SK-N-SH treated with all-trans-retinoic acid at 6 μM for 48 hours (cell line): ENCODE results near the gene FGB.

ENCODE experiments used
- ARNTL ChIP-seq: fragments of 450-650 bp; formaldehyde crosslinking; IDR thresholded peaks from 2 replicates; pipeline ENCODE4 v1.5.0; 2020; ENCODE audit warnings: low read depth, mild to moderate bottlenecking, moderate library complexity, borderline replicate concordance
- BACH2 ChIP-seq: fragments of 250-450 bp; sonication (Bioruptor Pico); IDR thresholded peaks from 2 replicates; pipeline ENCODE4 v1.9.0; 2021; ENCODE audit warnings: mild to moderate bottlenecking, borderline replicate concordance
- ESRRG ChIP-seq: fragments of 250-450 bp; sonication (Bioruptor Pico); IDR thresholded peaks from 2 replicates; pipeline ENCODE4 v1.6.1; 2021; ENCODE audit warnings: mild to moderate bottlenecking
- ISL1 ChIP-seq: fragments of 250-450 bp; sonication (Bioruptor Pico); IDR thresholded peaks from 2 replicates; pipeline ENCODE4 v2.1.2; 2022; ENCODE audit warnings: mild to moderate bottlenecking, moderate library complexity
- OSR1 ChIP-seq: fragments of 250-450 bp; sonication (Bioruptor Pico); IDR thresholded peaks from 2 replicates; pipeline ENCODE4 v1.8.0; 2022; ENCODE audit warnings: moderate library complexity, mild to moderate bottlenecking, inconsistent platforms
- PPARA ChIP-seq: fragments of 250-450 bp; sonication (Bioruptor Pico); IDR thresholded peaks from 2 replicates; pipeline ENCODE4 v1.5.0; 2020; ENCODE audit warnings: mild to moderate bottlenecking, borderline replicate concordance
- RARB ChIP-seq: fragments of 250-450 bp; sonication (Bioruptor Pico); IDR thresholded peaks from 2 replicates; pipeline ENCODE4 v1.8.0; 2021; ENCODE audit warnings: mild to moderate bottlenecking, moderate library complexity
- TCF4 ChIP-seq: fragments of 250-450 bp; sonication (Bioruptor Pico); IDR thresholded peaks from 2 replicates; pipeline ENCODE4 v1.8.0; 2021; ENCODE audit warnings: mild to moderate bottlenecking, moderate library complexity, borderline replicate concordance
- TOX ChIP-seq: fragments of 250-450 bp; sonication (Bioruptor Pico); IDR thresholded peaks from 2 replicates; pipeline ENCODE4 v1.8.0; 2021; ENCODE audit warnings: mild to moderate bottlenecking, moderate library complexity, borderline replicate concordance
- ZFP3 ChIP-seq: fragments of 250-450 bp; sonication (Bioruptor Pico); IDR thresholded peaks from 2 replicates; pipeline ENCODE4 v1.5.0; 2020; ENCODE audit warnings: mild to moderate bottlenecking, moderate library complexity
- ZFP30 ChIP-seq: fragments of 450-650 bp; formaldehyde crosslinking; IDR thresholded peaks from 2 replicates; pipeline ENCODE4 v1.5.0; 2022; ENCODE audit warnings: mild to moderate bottlenecking, moderate library complexity
- TF ChIP-seq, protein P1 (sequence below): fragments of 250-450 bp; sonication (Bioruptor Pico); IDR thresholded peaks from 2 replicates; pipeline ENCODE4 v1.8.0; 2020; ENCODE audit warnings: mild to moderate bottlenecking, moderate library complexity, borderline replicate concordance
- TF ChIP-seq, protein P2 (sequence below): fragments of 250-450 bp; sonication (Bioruptor Pico); IDR thresholded peaks from 2 replicates; pipeline ENCODE4 v1.8.0; 2021; ENCODE audit warnings: low read depth, mild to moderate bottlenecking, moderate library complexity, borderline replicate concordance

DNA sequence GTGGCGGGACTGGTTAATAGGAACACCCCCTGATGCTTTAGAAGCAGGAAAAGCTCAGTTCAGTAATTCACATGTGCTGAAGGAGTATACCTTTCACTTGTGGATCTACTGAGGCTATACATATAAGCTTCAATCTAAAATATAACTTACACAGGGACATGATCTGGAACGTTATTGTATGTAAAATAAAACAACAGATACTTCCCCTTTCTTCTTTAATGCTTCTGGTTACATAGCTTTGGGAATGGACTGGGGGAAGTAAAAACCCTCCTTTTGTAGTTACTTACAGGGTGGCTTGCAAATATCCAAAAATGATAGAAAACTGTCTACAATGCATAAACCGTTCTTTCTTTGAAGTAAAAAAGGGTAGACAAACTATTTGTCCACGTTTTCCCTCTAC lies 47.8 kb downstream of the FGB start:
- no peak for TF ChIP-seq PPARA (CRISPR knock-in tag)
- no peak for TF ChIP-seq ISL1 (CRISPR knock-in tag)
- no peak for TF ChIP-seq OSR1 (CRISPR knock-in tag)
- TF ChIP-seq, protein P1, sequence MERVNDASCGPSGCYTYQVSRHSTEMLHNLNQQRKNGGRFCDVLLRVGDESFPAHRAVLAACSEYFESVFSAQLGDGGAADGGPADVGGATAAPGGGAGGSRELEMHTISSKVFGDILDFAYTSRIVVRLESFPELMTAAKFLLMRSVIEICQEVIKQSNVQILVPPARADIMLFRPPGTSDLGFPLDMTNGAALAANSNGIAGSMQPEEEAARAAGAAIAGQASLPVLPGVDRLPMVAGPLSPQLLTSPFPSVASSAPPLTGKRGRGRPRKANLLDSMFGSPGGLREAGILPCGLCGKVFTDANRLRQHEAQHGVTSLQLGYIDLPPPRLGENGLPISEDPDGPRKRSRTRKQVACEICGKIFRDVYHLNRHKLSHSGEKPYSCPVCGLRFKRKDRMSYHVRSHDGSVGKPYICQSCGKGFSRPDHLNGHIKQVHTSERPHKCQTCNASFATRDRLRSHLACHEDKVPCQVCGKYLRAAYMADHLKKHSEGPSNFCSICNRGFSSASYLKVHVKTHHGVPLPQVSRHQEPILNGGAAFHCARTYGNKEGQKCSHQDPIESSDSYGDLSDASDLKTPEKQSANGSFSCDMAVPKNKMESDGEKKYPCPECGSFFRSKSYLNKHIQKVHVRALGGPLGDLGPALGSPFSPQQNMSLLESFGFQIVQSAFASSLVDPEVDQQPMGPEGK (CRISPR knock-in tag) = no peak
- no peak for TF ChIP-seq RARB (CRISPR knock-in tag)
- TF ChIP-seq ESRRG (CRISPR knock-in tag) = no peak
- no peak for TF ChIP-seq BACH2 (CRISPR knock-in tag)
- no peak for TF ChIP-seq ARNTL (CRISPR knock-in tag)
- TF ChIP-seq ZFP3 (CRISPR knock-in tag) = no peak
- TF ChIP-seq ZFP30 (CRISPR knock-in tag) = no peak
- TF ChIP-seq, protein P2, sequence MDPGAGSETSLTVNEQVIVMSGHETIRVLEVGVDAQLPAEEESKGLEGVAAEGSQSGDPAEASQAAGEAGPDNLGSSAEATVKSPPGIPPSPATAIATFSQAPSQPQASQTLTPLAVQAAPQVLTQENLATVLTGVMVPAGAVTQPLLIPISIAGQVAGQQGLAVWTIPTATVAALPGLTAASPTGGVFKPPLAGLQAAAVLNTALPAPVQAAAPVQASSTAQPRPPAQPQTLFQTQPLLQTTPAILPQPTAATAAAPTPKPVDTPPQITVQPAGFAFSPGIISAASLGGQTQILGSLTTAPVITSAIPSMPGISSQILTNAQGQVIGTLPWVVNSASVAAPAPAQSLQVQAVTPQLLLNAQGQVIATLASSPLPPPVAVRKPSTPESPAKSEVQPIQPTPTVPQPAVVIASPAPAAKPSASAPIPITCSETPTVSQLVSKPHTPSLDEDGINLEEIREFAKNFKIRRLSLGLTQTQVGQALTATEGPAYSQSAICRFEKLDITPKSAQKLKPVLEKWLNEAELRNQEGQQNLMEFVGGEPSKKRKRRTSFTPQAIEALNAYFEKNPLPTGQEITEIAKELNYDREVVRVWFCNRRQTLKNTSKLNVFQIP = no peak
- TF ChIP-seq TOX (CRISPR knock-in tag) = no peak
- TF ChIP-seq TCF4 (CRISPR knock-in tag) = no peak
